HG02938 (cell line): ENCODE measurements around the gene WDR43.

Experiments used
- ATAC-seq: cut with Tn5 transposase; IDR thresholded peaks from one replicate; pipeline ENCODE4 v1.9.1; 2021; ENCODE audit warnings: mild to moderate bottlenecking, moderate library complexity; ENCODE audit not compliant: unreplicated experiment

The WDR43 gene

DNA sequence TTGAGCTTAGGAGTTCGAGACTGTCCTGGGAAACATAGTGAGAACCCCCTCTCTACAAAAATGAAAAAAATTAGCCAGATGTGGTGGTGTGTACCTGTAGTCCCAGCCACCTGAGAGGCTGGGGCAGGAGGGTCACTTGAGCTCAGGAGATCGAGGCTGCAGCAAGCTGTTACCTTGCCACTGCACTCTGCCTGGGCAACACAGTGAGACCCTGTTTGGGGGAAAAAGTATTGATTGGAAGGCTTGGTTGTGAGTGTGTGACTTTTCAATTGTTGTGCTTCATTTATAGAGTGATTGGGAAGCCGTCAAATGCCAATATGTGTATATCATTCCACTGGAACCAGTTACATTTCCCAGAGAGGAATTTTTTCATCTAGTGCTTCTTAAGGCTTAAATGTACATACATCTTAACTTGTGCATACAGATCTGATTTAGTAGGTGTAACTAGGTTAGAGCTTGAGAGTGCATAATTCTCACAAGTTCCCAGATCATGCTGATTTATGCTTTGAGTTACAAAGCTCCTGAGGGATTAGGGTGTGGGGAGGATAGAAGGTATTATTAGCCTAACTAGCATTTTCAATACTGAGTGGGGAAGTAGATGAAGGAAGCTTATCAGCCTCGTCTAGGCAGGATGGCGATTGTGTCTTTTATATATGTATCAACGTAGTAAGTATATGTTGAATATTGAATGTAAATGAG lies 15.3 kb downstream of the WDR43 start:
- no peak for ATAC-seq

DNA sequence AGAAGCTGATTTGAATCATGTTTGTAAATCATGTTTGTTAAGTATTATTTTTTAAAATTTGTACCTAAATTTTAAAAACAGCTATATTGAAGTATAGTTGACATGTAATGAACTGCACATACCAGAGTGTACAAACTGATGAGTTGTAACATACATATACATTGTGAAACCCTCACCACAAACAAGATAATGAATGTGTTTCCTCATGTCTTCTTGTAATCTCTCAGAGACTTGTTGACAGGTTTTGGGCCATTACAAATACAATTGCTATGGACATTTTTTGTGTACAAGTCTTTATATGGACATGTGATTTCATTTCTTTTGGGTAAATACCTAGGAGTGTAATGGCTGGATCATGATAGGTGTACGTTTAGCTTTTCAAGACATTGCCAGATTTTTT lies 21.5 kb downstream of the WDR43 start:
- ATAC-seq, result no peak

DNA sequence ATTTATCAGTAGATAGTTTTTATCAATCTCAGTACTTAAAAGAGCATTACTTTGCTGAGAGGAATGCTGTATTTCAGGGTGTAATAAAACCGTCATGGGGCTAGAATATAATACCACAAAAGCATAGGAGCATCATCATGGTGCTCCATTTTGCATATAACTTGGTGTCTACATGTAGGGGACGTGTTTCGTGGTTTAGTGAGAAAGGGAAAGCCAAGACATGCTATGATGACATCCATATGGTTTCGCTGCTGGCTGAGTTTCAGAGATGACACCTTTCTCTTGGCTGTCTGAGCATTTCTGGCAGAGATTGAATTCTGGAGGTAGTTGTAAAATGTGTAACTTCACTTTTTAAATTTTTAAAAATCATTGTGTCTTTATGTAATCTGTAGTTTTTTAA lies 32.4 kb downstream of the WDR43 start:
- no peak for ATAC-seq

DNA sequence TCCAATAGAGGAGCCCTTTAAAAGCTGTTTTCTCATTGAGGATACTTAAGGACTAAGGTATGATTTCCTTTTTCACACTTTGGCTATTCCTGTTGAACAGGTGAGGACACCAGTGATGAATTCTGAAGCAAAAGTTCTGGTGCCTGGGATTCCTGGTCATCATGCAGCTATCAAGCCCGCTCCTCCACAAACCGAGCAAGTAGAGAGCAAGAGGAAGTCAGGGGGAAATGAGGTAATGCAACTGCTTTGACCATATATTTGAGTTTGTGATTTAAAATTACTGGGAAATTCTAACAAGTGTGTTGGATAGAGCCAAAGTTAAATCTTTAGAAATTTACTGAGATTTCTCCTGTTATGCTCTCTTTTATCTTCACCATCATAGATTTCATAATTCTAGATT lies 33.0 kb downstream of the WDR43 start:
- ATAC-seq, result no peak

GRCh38 chr2:28927878-28928277 lies 33.4 kb downstream of the WDR43 start:
- ATAC-seq, result no peak

GRCh38 chr2:28929581-28929980 lies 35.1 kb downstream of the WDR43 start:
- ATAC-seq, result no peak

DNA sequence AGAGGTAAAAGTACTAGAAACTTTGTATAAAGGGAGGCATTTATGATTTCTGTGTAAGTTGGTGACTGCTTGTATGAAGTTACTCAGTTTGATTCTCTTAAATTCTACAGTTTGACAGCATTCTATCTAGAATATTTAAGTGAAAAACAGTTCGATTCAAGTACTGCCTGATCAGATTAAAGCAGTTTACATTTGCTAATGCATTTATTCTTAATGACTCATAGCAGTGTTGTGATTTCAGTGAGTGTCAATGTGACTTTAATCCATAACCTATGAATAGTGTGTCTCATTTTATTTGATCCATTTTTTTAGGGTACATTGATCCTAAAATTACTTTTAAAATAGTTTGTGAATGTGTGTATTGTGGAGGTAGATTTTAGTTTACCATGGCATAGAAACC lies 35.7 kb downstream of the WDR43 start:
- ATAC-seq, result no peak

GRCh38 chr2:28934769-28935168 lies 40.3 kb downstream of the WDR43 start:
- no peak for ATAC-seq

- ATAC-seq, result no peak
Observed at GRCh38 chr2:28941008-28941407, 46.5 kb downstream of the WDR43 start.

DNA sequence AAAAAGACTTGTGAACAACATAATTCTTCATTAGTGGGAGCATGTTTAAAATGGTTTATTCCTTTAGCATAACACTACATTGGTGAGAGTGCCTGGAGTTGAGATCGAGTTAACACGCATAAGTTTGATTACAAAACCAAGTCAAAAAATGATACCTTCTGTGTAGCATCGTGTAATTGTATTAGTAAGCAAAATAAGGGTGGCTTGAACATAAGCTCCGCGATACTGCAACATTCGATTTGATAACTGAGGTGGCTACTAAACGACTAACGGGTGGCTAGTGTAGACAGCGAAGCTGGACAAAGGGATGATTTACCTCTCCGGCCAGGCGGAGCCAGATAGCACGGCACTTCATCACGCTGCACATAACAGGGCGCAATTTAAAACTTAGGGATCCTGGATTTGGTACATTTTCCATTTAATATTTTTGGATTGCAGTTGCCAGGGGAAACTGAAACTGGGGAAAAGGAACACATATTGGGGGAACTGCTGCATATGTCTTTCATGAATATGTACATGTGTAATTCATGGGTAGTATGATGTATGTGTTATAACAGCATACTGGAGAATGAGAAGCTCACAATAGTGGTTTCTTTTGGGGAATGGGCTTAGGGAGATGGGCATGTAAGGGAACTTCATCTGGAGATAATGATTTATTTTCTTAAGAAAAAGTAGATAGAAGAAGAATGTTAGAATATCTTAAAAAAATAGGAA lies 50.2 kb downstream of the WDR43 start:
- ATAC-seq, result no peak

GRCh38 chr2:28948160-28948559 lies 53.7 kb downstream of the WDR43 start:
- ATAC-seq, result no peak

GRCh38 chr2:28949190-28949589 lies 54.7 kb downstream of the WDR43 start:
- ATAC-seq, result no peak

DNA sequence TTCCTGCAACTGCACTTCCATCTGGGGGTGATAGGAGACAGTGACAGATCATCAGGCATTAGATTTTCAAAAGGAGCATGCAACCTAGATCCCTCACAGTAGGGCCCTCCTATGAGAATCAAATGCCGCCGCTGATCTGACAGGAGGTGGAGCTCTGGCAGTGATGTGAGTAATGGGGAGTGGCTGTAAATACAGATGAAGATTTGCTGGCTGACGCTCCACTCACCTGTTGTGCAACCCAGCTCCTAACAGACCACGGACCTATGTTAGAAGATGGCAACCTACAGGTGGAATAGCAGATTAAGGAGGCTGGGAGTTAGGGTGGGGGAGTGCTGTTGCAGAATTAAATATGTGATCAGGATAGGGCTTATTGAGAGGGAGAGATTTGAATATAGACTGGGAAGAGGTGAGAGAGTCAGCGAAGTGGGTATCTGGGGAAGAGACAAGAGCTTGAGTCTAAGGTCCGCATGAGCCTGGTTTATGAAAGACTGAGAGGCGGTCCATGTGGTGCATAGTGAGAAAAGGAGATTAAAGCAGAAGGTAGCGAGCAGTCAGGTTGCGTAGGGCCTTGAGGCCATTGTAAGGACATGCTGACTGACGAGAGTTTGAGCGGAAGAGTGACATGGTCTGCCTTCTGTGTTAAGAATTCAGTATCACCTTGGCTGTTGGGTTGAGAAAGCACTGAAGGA lies 55.3 kb downstream of the WDR43 start:
- no peak for ATAC-seq

DNA sequence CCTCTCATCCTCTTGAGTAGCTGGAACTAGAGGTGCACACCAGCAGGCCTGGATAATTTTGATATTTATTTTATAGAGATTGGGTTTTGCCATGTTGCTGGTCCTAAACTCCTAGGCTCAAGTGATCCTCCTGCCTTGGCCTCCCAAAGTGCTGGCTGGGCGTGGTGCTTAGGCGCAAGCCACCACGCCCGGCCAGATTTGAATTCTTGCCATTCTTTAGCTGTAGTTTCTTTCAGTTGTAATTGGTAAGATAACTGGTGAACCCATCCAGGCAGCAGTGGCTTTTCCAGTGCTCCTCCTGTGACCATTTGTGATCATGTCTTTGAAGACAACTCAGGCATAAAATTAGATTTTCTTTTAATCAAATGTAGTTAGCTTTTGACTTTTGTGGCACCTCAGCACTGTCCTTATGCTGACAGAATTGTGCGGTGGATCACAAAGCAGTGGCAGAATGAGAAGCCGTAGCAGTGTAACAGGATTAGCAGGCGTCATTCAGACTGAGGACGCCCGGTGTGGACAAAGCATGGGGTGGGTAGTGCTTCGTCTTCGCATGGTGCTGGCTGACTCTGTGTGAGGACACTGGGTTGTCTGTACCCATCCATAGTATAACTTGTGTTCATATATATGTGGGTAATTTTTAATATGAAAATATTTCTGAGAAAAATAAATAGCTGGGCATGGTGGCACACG lies 56.6 kb downstream of the WDR43 start:
- no peak for ATAC-seq

- no peak for ATAC-seq
Observed at GRCh38 chr2:28951910-28952835, 57.7 kb downstream of the WDR43 start.

DNA sequence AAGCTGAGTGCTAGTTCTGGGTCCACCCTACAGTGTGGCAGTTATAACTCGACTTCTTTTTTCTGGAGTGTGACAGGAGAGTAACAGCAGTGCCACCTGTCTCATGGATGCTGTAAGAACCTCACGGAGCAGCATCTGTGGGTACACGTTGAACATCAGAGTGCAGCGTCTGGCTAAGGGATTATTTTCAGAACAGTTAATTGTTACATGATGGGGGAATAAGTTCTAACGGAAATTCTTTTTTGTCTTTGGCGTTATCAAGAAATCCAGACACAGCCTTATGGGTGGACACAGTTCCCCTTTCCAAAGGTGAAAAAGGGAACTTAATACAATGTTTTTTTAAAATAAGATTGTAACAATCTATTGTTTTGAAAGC lies 58.4 kb downstream of the WDR43 start:
- ATAC-seq, result no peak

DNA sequence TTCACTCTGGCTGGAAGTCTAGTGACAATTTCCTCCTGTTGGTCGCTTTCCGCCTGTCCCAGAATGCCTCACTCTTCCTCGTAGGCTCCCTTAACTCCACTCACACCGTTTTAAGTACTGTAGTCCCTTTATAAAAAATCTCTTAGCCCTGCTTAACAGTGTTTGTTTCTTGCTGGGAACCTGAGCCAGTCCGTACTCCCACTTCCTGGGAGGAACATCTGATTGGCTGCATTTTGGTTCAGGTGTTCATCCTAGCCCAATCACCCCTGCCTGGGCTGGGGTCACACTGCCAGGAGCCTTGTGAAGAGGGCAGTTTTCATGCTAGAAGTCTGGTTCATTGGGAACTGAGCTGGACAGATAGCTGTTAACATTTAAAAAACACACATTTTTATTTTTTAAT lies 61.0 kb downstream of the WDR43 start:
- ATAC-seq, result no peak

- no peak for ATAC-seq
Observed at GRCh38 chr2:28956415-28956826, 62.0 kb downstream of the WDR43 start.

GRCh38 chr2:28956890-28957289 lies 62.4 kb downstream of the WDR43 start:
- ATAC-seq, result no peak

DNA sequence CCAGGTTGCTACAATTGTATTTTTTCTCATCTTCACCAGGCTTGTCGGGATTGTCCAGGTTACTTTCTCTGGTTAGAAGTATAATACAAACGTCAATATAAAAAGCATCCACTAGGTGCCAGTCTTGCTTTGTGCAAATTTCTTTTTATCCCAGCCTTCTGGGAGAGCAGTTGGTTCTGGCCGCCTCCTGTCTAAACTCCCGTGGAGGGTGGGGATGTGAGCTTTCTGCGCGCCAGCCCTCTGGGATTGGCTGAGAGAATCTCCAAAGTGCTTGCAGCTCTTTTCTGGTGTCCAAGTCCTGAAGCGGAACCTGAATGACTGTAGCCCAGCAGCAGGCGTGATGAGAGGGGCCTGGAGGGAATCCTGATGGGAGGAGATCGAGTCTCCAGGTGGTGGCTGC lies 64.2 kb downstream of the WDR43 start:
- ATAC-seq, result no peak

DNA sequence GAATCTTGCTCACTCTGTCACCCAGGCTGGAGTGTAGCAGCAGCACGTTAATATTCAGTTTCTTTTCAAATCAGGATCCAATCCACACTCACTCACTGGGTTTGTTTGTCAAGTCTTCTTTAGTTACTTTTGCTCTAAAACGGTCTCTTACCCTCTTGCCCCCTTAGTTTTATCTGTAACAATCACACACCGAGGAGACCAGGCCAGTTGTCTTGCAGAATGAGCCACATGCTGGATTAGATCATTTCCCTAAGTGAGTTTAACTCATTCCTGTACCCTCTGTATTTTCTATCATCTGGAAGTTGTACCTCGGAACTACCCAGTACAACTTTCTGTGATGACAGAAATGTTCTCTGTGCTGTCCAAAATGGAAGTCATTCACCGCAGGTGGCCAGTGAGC lies 65.9 kb downstream of the WDR43 start:
- no peak for ATAC-seq
